SK-N-SH treated with all-trans-retinoic acid at 6 μM for 48 hours (cell line): ENCODE data around the gene PCSK5.

Experiments used
- RARB ChIP-seq: fragments of 250-450 bp; sonication (Bioruptor Pico); IDR thresholded peaks from 2 replicates; pipeline ENCODE4 v1.8.0; 2021; ENCODE audit warnings: mild to moderate bottlenecking, moderate library complexity
- TOX ChIP-seq: fragments of 250-450 bp; sonication (Bioruptor Pico); IDR thresholded peaks from 2 replicates; pipeline ENCODE4 v1.8.0; 2021; ENCODE audit warnings: mild to moderate bottlenecking, moderate library complexity, borderline replicate concordance
- ZFP3 ChIP-seq: fragments of 250-450 bp; sonication (Bioruptor Pico); IDR thresholded peaks from 2 replicates; pipeline ENCODE4 v1.5.0; 2020; ENCODE audit warnings: mild to moderate bottlenecking, moderate library complexity

DNA sequence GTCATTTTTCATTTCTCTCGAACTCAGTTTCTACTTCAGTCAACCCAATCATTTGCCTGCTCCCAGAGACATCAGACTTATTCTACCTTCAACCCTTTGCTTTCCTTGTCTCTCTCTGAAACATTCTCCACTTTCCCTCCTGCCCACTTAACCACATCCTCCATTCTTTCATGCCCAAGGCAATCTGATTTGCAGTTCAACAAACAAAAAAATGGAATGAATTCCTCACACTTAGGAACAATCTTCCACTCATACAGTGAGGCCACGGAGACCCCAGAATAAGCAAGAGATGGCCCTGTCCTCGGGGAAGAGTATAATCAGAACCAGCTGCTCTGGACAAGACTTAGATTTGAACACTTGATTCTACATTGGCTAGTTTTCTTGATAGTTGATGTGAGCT, 323.3 kb downstream of the PCSK5 start:
- TF ChIP-seq ZFP3 (CRISPR knock-in tag): no peak
- TF ChIP-seq TOX (CRISPR knock-in tag): no peak
- TF ChIP-seq RARB (CRISPR knock-in tag): no peak
